Endothelial cell (in vitro differentiated cells): ENCODE results near the gene TPST1. TPM values are rescaled to one million over a fixed set of nuclear protein-coding genes. Genes with fewer than 3 reads are reported as not detected.
"Not testable (repeated sequence)": the region's sequence is repeated elsewhere in the genome, so short reads cannot be mapped to it uniquely, and the experiment has no call there.

ENCODE experiments used
- DNase-seq: peaks from one replicate; pipeline ENCODE4 v3.0.0; 2021; ENCODE audit warnings: low spot score
- H3K27ac Mint-ChIP-seq: one replicate; pipeline ENCODE4 v1.8.0; 2021; ENCODE audit warnings: mixed read lengths, inconsistent platforms; ENCODE audit not compliant: unreplicated experiment
- H3K27me3 Mint-ChIP-seq: one replicate; pipeline ENCODE4 v1.8.0; 2021; ENCODE audit warnings: mild to moderate bottlenecking, moderate library complexity, mixed read lengths, inconsistent platforms; ENCODE audit not compliant: unreplicated experiment
- H3K36me3 Mint-ChIP-seq: one replicate; pipeline ENCODE4 v1.8.0; 2021; ENCODE audit warnings: mild to moderate bottlenecking, low read depth, mixed read lengths, inconsistent platforms; ENCODE audit not compliant: unreplicated experiment
- H3K4me1 Mint-ChIP-seq: one replicate; pipeline ENCODE4 v1.8.0; 2021; ENCODE audit warnings: mild to moderate bottlenecking, mixed read lengths, inconsistent platforms; ENCODE audit not compliant: unreplicated experiment
- H3K4me3 Mint-ChIP-seq: one replicate; pipeline ENCODE4 v1.8.0; 2021; ENCODE audit warnings: mild to moderate bottlenecking, mixed read lengths, inconsistent platforms; ENCODE audit not compliant: unreplicated experiment
- H3K9me3 Mint-ChIP-seq: one replicate; pipeline ENCODE4 v1.8.0; 2021; ENCODE audit warnings: mixed read lengths, inconsistent platforms; ENCODE audit not compliant: unreplicated experiment
- total RNA-seq: library from RNA; stranded (reverse); fragmentation: NEBNext Ultra II Directional; extraction: Animal tissue kit (Norgen Biotek cat#: 25700); gene quantifications from one replicate; pipeline ENCODE4 v1.2.1, GENCODE V29; 2021; ENCODE audit not compliant: unreplicated experiment
- TF ChIP-seq, protein P1 (sequence below): fragments of 200-600 bp; sonication (generic); IDR thresholded peaks from one replicate; pipeline ENCODE4 v1.5.0; 2021; ENCODE audit warnings: antibody characterized with exemption; ENCODE audit not compliant: unreplicated experiment

The TPST1 gene
- total RNA-seq, 1 donor from 2014 or later = 17.7 TPM

DNA sequence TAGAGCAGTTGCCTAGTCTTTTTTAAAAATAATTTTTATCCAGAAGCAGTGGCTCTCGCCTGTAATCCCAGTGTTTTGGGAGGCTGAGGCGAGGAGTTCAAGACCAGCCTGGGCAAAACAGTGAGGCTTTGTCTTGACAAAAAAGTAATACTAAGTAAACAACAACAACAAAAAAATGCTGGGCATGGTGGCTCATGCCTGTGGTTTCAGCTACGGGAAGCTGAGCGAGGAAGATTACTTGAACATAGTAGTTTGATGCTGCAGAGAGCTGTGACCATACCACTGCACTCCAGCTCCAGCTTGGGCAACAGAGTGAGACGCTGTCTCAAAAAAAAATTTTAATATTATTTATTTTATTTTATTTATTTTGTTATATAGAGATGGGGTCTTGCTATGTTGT lies 31.3 kb upstream of the TPST1 start:
- Mint-ChIP-seq H3K4me1 (no peaks in the 10 kb centered on the region), H3K27me3 (no peaks in the 10 kb centered on the region), H3K27ac (no peak overlapping the region), H3K9me3 (no peaks in the 10 kb centered on the region), H3K4me3 (no peak overlapping the region), H3K36me3 (no peaks in the 10 kb centered on the region)
- TF ChIP-seq, protein P1, sequence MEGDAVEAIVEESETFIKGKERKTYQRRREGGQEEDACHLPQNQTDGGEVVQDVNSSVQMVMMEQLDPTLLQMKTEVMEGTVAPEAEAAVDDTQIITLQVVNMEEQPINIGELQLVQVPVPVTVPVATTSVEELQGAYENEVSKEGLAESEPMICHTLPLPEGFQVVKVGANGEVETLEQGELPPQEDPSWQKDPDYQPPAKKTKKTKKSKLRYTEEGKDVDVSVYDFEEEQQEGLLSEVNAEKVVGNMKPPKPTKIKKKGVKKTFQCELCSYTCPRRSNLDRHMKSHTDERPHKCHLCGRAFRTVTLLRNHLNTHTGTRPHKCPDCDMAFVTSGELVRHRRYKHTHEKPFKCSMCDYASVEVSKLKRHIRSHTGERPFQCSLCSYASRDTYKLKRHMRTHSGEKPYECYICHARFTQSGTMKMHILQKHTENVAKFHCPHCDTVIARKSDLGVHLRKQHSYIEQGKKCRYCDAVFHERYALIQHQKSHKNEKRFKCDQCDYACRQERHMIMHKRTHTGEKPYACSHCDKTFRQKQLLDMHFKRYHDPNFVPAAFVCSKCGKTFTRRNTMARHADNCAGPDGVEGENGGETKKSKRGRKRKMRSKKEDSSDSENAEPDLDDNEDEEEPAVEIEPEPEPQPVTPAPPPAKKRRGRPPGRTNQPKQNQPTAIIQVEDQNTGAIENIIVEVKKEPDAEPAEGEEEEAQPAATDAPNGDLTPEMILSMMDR = no peak
- no peak for DNase-seq

DNA sequence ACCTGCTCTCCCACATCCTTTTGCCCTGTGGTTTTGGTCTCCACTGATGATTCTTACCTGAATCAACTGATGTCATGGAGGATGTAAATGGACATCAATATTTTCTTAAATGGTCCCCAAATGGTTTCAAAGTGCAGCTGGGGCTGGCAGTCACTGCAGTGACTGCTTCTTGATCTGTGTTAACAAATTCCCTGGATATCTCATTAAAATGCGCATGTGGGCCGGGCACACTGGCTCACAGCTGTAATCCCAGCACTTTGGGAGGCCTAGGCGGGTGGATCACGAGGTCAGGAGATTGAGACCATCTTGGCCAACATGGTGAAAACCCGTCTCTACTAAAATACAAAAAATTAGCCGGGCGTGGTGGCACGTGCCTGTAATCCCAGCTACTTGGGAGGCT lies 30.1 kb upstream of the TPST1 start:
- not testable (repeated sequence) for H3K4me3 Mint-ChIP-seq, H3K4me1 Mint-ChIP-seq, H3K27ac Mint-ChIP-seq, DNase-seq, H3K36me3 Mint-ChIP-seq, H3K9me3 Mint-ChIP-seq, H3K27me3 Mint-ChIP-seq

DNA sequence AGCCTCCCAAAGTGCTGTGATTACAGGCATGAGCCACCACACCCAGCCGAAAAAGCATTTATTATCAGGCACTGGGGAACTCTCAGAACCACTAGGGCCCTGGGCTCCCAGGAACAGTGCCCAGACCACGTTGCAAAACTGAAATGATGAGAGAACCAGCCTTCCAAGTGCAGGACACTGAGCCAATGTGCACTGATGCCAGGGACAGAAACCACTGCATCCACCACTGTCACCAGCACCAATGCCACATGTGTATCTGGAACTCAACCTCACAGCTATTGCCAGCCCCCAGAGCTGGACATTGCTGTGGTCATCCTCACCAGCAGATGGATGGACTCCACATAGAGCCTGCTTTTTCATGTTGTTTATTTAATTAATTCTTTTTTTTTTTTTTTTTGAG lies 28.2 kb upstream of the TPST1 start:
- no peaks in the 10 kb centered on the region for H3K4me1 Mint-ChIP-seq
- H3K27me3 Mint-ChIP-seq = peaks cover 2% of the 10 kb centered on the region
- no peaks in the 10 kb centered on the region for H3K9me3 Mint-ChIP-seq
- H3K4me3 Mint-ChIP-seq = no peak overlapping the region
- no peak overlapping the region for H3K27ac Mint-ChIP-seq
- no peak for DNase-seq
- TF ChIP-seq, protein P1 = no peak
- no peaks in the 10 kb centered on the region for H3K36me3 Mint-ChIP-seq

DNA sequence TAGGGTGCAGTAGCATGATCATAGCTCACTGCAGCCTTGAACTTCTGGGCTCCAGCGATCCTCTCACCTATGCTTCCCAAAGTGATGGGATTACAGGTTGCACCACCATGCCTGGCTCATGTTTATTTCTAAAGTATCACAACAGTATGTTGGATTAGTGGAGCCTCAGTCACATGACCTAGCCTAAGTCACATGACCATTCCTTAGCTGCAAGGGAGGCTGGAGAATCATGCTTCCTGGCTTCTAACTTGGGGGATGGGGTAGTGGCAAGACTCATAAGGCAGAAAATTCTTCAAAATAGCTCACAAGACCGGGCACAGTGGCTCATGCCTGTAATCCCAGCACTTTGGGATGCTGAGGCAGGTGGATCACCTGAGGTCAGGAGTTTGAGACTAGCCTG lies 26.9 kb upstream of the TPST1 start:
- DNase-seq = no peak
- no peaks in the 10 kb centered on the region for H3K9me3 Mint-ChIP-seq
- no peaks in the 10 kb centered on the region for H3K36me3 Mint-ChIP-seq
- H3K4me1 Mint-ChIP-seq = no peaks in the 10 kb centered on the region
- peaks cover 2% of the 10 kb centered on the region for H3K27me3 Mint-ChIP-seq
- TF ChIP-seq, protein P1 = no peak
- H3K4me3 Mint-ChIP-seq = no peak overlapping the region
- H3K27ac Mint-ChIP-seq = no peak overlapping the region

DNA sequence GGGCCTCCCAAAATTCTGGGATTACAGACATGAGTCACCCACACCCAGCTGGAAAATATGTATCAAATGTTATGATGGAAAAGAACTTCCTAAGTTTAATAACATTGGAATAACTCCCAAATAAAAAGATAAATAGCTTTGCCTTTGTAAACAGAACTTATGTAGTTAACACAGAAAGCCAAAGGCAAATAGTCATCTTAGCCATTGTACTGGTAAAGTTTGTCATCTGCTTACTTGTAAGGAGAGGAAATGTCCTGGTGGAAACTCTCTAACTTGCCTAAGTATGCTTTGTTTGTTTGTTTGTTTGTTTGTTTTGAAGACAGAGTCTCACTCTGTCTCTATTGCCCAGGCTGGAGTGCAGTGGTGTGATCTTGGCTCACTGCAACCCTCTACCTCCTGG lies 23.8 kb upstream of the TPST1 start:
- DNase-seq = no peak
- H3K27me3 Mint-ChIP-seq = peaks cover 2% of the 10 kb centered on the region
- H3K4me3 Mint-ChIP-seq = no peak overlapping the region
- H3K27ac Mint-ChIP-seq = no peak overlapping the region
- H3K4me1 Mint-ChIP-seq = no peaks in the 10 kb centered on the region
- no peaks in the 10 kb centered on the region for H3K9me3 Mint-ChIP-seq
- TF ChIP-seq, protein P1 = no peak
- H3K36me3 Mint-ChIP-seq = peaks cover 3% of the 10 kb centered on the region

DNA sequence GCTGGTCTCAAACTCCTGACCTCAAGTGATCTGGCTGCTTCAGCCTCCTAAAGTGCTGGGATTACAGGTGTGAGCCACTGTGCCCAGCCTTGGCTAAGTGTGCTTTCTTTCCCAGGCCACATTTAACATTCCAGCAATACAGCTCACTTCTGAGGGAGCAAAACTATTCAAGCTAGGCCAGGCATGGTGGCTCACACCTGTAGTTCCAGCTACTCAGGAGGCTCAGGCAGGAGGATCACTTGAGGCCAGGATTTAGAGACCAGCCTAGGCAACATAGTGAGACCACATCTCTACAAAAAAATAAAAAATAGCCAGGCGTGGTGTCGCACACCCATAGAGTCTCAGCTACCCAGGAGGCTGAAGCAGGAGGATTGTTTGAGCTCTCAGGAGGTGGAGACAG lies 23.3 kb upstream of the TPST1 start:
- TF ChIP-seq, protein P1 = no peak
- DNase-seq = no peak
- H3K27ac Mint-ChIP-seq = no peak overlapping the region
- peaks cover 2% of the 10 kb centered on the region for H3K27me3 Mint-ChIP-seq
- no peaks in the 10 kb centered on the region for H3K9me3 Mint-ChIP-seq
- H3K4me3 Mint-ChIP-seq = no peak overlapping the region
- H3K4me1 Mint-ChIP-seq = no peaks in the 10 kb centered on the region
- H3K36me3 Mint-ChIP-seq = peaks cover 3% of the 10 kb centered on the region
